Smooth muscle cell (in vitro differentiated cells): ENCODE results near the gene FAM53A. TPM values are rescaled to one million over a fixed set of nuclear protein-coding genes. Genes with fewer than 3 reads are reported as not detected.

Experiments
- DNase-seq: peaks from one replicate; lab custom pipeline; 2025; ENCODE audit not compliant: unreplicated experiment; lab: John Stamatoyannopoulos, UW
- H2AFZ ChIP-seq: fragments of 200-600 bp; sonication (generic); 2 replicates; pipeline ENCODE4 v1.6.0; 2016; ENCODE audit warnings: antibody characterized with exemption, low read depth, mild to moderate bottlenecking
- H3F3A ChIP-seq: fragments of 200-600 bp; sonication (generic); 2 replicates; pipeline ENCODE4 v1.6.0; 2017; ENCODE audit warnings: antibody characterized with exemption, low read depth
- H3K27ac ChIP-seq: fragments of 200-600 bp; sonication (generic); 2 replicates; pipeline ENCODE4 v1.5.1; 2016; ENCODE audit warnings: low read depth, mild to moderate bottlenecking
- H3K27me3 ChIP-seq: fragments of 200-600 bp; sonication (generic); 2 replicates; pipeline ENCODE4 v1.6.1; 2016; ENCODE audit warnings: low read depth, mild to moderate bottlenecking
- H3K36me3 ChIP-seq: fragments of 200-600 bp; sonication (generic); 2 replicates; pipeline ENCODE4 v1.5.1; 2016; ENCODE audit warnings: low read depth
- H3K4me1 ChIP-seq: fragments of 200-600 bp; sonication (generic); 2 replicates; pipeline ENCODE4 v1.5.1; 2016; ENCODE audit warnings: low read depth
- H3K4me2 ChIP-seq: fragments of 200-600 bp; sonication (generic); 2 replicates; pipeline ENCODE4 v1.6.0; 2016; ENCODE audit warnings: mild to moderate bottlenecking
- H3K4me3 ChIP-seq: fragments of 200-600 bp; sonication (generic); 2 replicates; pipeline ENCODE4 v1.5.1; 2016; ENCODE audit warnings: mild to moderate bottlenecking
- H3K79me2 ChIP-seq: fragments of 200-600 bp; sonication (generic); 2 replicates; pipeline ENCODE4 v1.6.0; 2016; ENCODE audit warnings: low read depth, mild to moderate bottlenecking
- H3K9ac ChIP-seq: fragments of 200-600 bp; sonication (generic); 2 replicates; pipeline ENCODE4 v1.6.0; 2016; ENCODE audit warnings: low read depth
- H3K9me3 ChIP-seq: fragments of 200-600 bp; sonication (generic); replicated peaks from 2 replicates; pipeline ENCODE4 v1.5.1; 2016; ENCODE audit warnings: low read depth
- H4K20me1 ChIP-seq: fragments of 200-600 bp; sonication (generic); 2 replicates; pipeline ENCODE4 v1.6.0; 2016; ENCODE audit warnings: low read depth
- CTCF ChIP-seq: fragments of 200-600 bp; sonication (generic); IDR thresholded peaks from 2 replicates; pipeline ENCODE4 v1.5.1; 2017; ENCODE audit warnings: borderline replicate concordance, mild to moderate bottlenecking, antibody characterized with exemption; ENCODE audit not compliant: insufficient read depth, poor library complexity, severe bottlenecking
- WGBS: methylation state at CpG from one replicate; pipeline ENCODE4 v1.1.7; 2016; ENCODE audit warnings: low lambda C conversion rate; 5-methylcytosine and 5-hydroxymethylcytosine counted together
- polyA plus RNA-seq: library from polyadenylated mRNA; unstranded; fragments of >200 nt; fragmentation: Nextera tagmentation; extraction: Ambion mirVana; gene quantifications from 2 replicates; pipeline ENCODE4 v1.2.1, GENCODE V29; 2016
- total RNA-seq: library from RNA; depleted of rRNA; stranded (reverse); fragments of >200 nt; gene quantifications from 2 replicates; pipeline ENCODE4 v1.2.3, GENCODE V29; 2014

The FAM53A gene
- total and polyA plus RNA-seq, 2 experiments from 2014 or later: 0.70 TPM; not detected in 1

GRCh38 chr4:1667273-1667672 is 16.8 kb downstream of the FAM53A start:
- Histone ChIP-seq H3K36me3 (no peaks in the 10 kb centered on the region), H3K79me2 (no peaks in the 10 kb centered on the region), H3K9ac (no peak overlapping the region), H3F3A (no peaks in the 10 kb centered on the region), H3K9me3 (no peaks in the 10 kb centered on the region), H3K27me3 (no peaks in the 10 kb centered on the region), H3K27ac (no peak overlapping the region), H2AFZ (no peak overlapping the region), H3K4me2 (no peak overlapping the region), H3K4me1 (no peaks in the 10 kb centered on the region), H3K4me3 (no peak overlapping the region), H4K20me1 (no peaks in the 10 kb centered on the region)
- WGBS: 96% methylated on average over 15 of the region's 15 CpGs
- no peak for DNase-seq
- no peak for TF ChIP-seq CTCF

GRCh38 chr4:1666391-1666790 is 17.7 kb downstream of the FAM53A start:
- H2AFZ ChIP-seq: no peak overlapping the region
- no peaks in the 10 kb centered on the region for H3K4me1 ChIP-seq
- DNase-seq: no peak
- no peaks in the 10 kb centered on the region for H3K36me3 ChIP-seq
- TF ChIP-seq CTCF: no peak
- no peaks in the 10 kb centered on the region for H3K27me3 ChIP-seq
- no peak overlapping the region for H3K4me3 ChIP-seq
- 88% methylated on average over 12 of the region's 12 CpGs for WGBS
- no peaks in the 10 kb centered on the region for H3F3A ChIP-seq
- H4K20me1 ChIP-seq: no peaks in the 10 kb centered on the region
- H3K27ac ChIP-seq: no peak overlapping the region
- no peak overlapping the region for H3K4me2 ChIP-seq
- H3K79me2 ChIP-seq: no peaks in the 10 kb centered on the region
- no peaks in the 10 kb centered on the region for H3K9me3 ChIP-seq
- no peak overlapping the region for H3K9ac ChIP-seq

- DNase-seq: no peak
- Histone ChIP-seq H4K20me1 (no peaks in the 10 kb centered on the region), H3K27ac (no peak overlapping the region), H2AFZ (no peak overlapping the region), H3K9ac (no peak overlapping the region), H3K27me3 (no peaks in the 10 kb centered on the region), H3K4me1 (no peaks in the 10 kb centered on the region), H3K4me2 (no peak overlapping the region), H3K36me3 (no peaks in the 10 kb centered on the region), H3K79me2 (no peaks in the 10 kb centered on the region), H3K9me3 (no peaks in the 10 kb centered on the region), H3F3A (no peaks in the 10 kb centered on the region), H3K4me3 (no peak overlapping the region)
- 92% methylated on average over 8 of the region's 8 CpGs for WGBS
- no peak for TF ChIP-seq CTCF
Measured at GRCh38 chr4:1664141-1664540, 20.0 kb downstream of the FAM53A start.

- H3K4me3 ChIP-seq: no peak overlapping the region
- H2AFZ ChIP-seq: no peak overlapping the region
- no peak overlapping the region for H3K9ac ChIP-seq
- no peaks in the 10 kb centered on the region for H3K27me3 ChIP-seq
- no peaks in the 10 kb centered on the region for H3K4me1 ChIP-seq
- no peaks in the 10 kb centered on the region for H3K36me3 ChIP-seq
- TF ChIP-seq CTCF: no peak
- no peaks in the 10 kb centered on the region for H3K9me3 ChIP-seq
- H3K27ac ChIP-seq: no peak overlapping the region
- H4K20me1 ChIP-seq: no peaks in the 10 kb centered on the region
- no peaks in the 10 kb centered on the region for H3F3A ChIP-seq
- no peak for DNase-seq
- H3K4me2 ChIP-seq: no peak overlapping the region
- no peaks in the 10 kb centered on the region for H3K79me2 ChIP-seq
- WGBS: 98% methylated on average over 5 of the region's 5 CpGs
Measured at GRCh38 chr4:1663549-1663948, 20.6 kb downstream of the FAM53A start.
